MM.1S (cell line): ENCODE results near the gene ERG.

Source experiments
- DNase-seq: peaks from one replicate; pipeline ENCODE4 v3.0.0-alpha.2; 2015
- H2AFZ ChIP-seq: fragments of 300-600 bp; sonication (generic); 2 replicates; pipeline ENCODE4 v1.6.0; 2016; ENCODE audit warnings: antibody characterized with exemption, low read length
- H3F3A ChIP-seq: fragments of 300-600 bp; sonication (generic); 2 replicates; pipeline ENCODE4 v1.6.1; 2016; ENCODE audit warnings: mild to moderate bottlenecking, antibody characterized with exemption, low read length, moderate library complexity, mixed read lengths; ENCODE audit not compliant: insufficient read depth
- H3K27ac ChIP-seq: fragments of 300-600 bp; sonication (generic); 2 replicates; pipeline ENCODE4 v1.5.1; 2016; ENCODE audit warnings: mild to moderate bottlenecking, low read length
- H3K27me3 ChIP-seq: fragments of 300-600 bp; sonication (generic); replicated peaks from 2 replicates; pipeline ENCODE4 v1.6.0; 2016; ENCODE audit warnings: low read length; ENCODE audit not compliant: insufficient read depth
- H3K36me3 ChIP-seq: fragments of 300-600 bp; sonication (generic); replicated peaks from 2 replicates; pipeline ENCODE4 v1.6.1; 2016; ENCODE audit warnings: mild to moderate bottlenecking, low read length, mixed read lengths; ENCODE audit not compliant: insufficient read depth
- H3K4me1 ChIP-seq: fragments of 300-600 bp; sonication (generic); 2 replicates; pipeline ENCODE4 v1.6.1; 2016; ENCODE audit warnings: low read length, mixed read lengths
- H3K4me2 ChIP-seq: fragments of 300-600 bp; sonication (generic); 2 replicates; pipeline ENCODE4 v1.6.0; 2016; ENCODE audit warnings: low read depth, low read length
- H3K4me3 ChIP-seq: fragments of 300-600 bp; sonication (generic); 2 replicates; pipeline ENCODE4 v1.5.1; 2016; ENCODE audit warnings: low read length, mixed read lengths
- H3K79me2 ChIP-seq: fragments of 300-600 bp; sonication (generic); 2 replicates; pipeline ENCODE4 v1.6.1; 2016; ENCODE audit warnings: mixed run types, low read length, mixed read lengths
- H3K9ac ChIP-seq: fragments of 300-600 bp; sonication (generic); 2 replicates; pipeline ENCODE4 v1.6.1; 2016; ENCODE audit warnings: low read length, mixed read lengths
- H3K9me2 ChIP-seq: fragments of 300-600 bp; sonication (generic); replicated peaks from 2 replicates; pipeline ENCODE4 v1.6.1; 2016; ENCODE audit warnings: mild to moderate bottlenecking, low read length, mixed read lengths; ENCODE audit not compliant: insufficient read depth
- H3K9me3 ChIP-seq: fragments of 300-600 bp; sonication (generic); replicated peaks from 2 replicates; pipeline ENCODE4 v1.6.1; 2016; ENCODE audit warnings: mild to moderate bottlenecking, low read length, mixed read lengths; ENCODE audit not compliant: insufficient read depth
- H4K20me1 ChIP-seq: fragments of 300-600 bp; sonication (generic); 2 replicates; pipeline ENCODE4 v1.6.1; 2016; ENCODE audit warnings: mild to moderate bottlenecking, low read length, moderate library complexity, mixed read lengths; ENCODE audit not compliant: insufficient read depth
- CTCF ChIP-seq: fragments of 300-600 bp; sonication (generic); IDR thresholded peaks from 2 replicates; pipeline ENCODE4 v1.5.1; 2016; ENCODE audit warnings: antibody characterized with exemption, low read length, mixed read lengths
- EZH2 ChIP-seq: fragments of 300-600 bp; sonication (generic); optimal IDR thresholded peaks from 2 replicates; pipeline ENCODE3; 2017; ENCODE audit warnings: low read depth, mild to moderate bottlenecking, antibody characterized with exemption, low read length, mixed read lengths
- EZH2phosphoT487 ChIP-seq: fragments of 300-600 bp; sonication (generic); IDR thresholded peaks from 2 replicates; pipeline ENCODE4 v1.6.1; 2018; ENCODE audit warnings: antibody characterized with exemption, low read length

Gene ERG

GRCh38 chr21:38388647-38389353, 109.5 kb downstream of the ERG start:
- Histone ChIP-seq H3K9ac (no peak overlapping the region), H3K27ac (no peak overlapping the region), H2AFZ (no peak overlapping the region), H3K9me3 (no peaks in the 10 kb centered on the region), H3K79me2 (no peaks in the 10 kb centered on the region), H3K4me2 (no peak overlapping the region), H4K20me1 (no peaks in the 10 kb centered on the region), H3K4me1 (no peaks in the 10 kb centered on the region), H3K4me3 (no peak overlapping the region), H3K36me3 (no peaks in the 10 kb centered on the region), H3K27me3 (no peaks in the 10 kb centered on the region), H3K9me2 (no peaks in the 10 kb centered on the region), H3F3A (no peaks in the 10 kb centered on the region)
- TF ChIP-seq EZH2phosphoT487: no peak
- TF ChIP-seq CTCF: no peak
- TF ChIP-seq EZH2: no peak
- DNase-seq: no peak

- TF ChIP-seq CTCF: no peak
- TF ChIP-seq EZH2phosphoT487: no peak
- TF ChIP-seq EZH2: no peak
- no peak for DNase-seq
- Histone ChIP-seq H3K36me3 (no peaks in the 10 kb centered on the region), H3K9me3 (no peaks in the 10 kb centered on the region), H3K27me3 (no peaks in the 10 kb centered on the region), H3K4me3 (no peak overlapping the region), H3K27ac (no peak overlapping the region), H3K79me2 (no peaks in the 10 kb centered on the region), H2AFZ (no peak overlapping the region), H3F3A (no peaks in the 10 kb centered on the region), H4K20me1 (no peaks in the 10 kb centered on the region), H3K9ac (no peak overlapping the region), H3K4me2 (no peak overlapping the region), H3K4me1 (no peaks in the 10 kb centered on the region), H3K9me2 (no peaks in the 10 kb centered on the region)
Observed at GRCh38 chr21:38388203-38388602, 110.1 kb downstream of the ERG start.

GRCh38 chr21:38386967-38387366, 111.3 kb downstream of the ERG start:
- no peak overlapping the region for H3K4me2 ChIP-seq
- no peak overlapping the region for H3K27ac ChIP-seq
- H3K27me3 ChIP-seq: no peaks in the 10 kb centered on the region
- H3K4me1 ChIP-seq: no peaks in the 10 kb centered on the region
- H3K4me3 ChIP-seq: no peak overlapping the region
- H2AFZ ChIP-seq: no peak overlapping the region
- H3K9ac ChIP-seq: no peak overlapping the region
- TF ChIP-seq EZH2phosphoT487 (no peak), EZH2 (no peak), CTCF (no peak)
- DNase-seq: peak; percentile 20
- H3K36me3 ChIP-seq: no peaks in the 10 kb centered on the region
- no peaks in the 10 kb centered on the region for H3K9me2 ChIP-seq
- H3K79me2 ChIP-seq: no peaks in the 10 kb centered on the region
- no peaks in the 10 kb centered on the region for H4K20me1 ChIP-seq
- no peaks in the 10 kb centered on the region for H3F3A ChIP-seq
- H3K9me3 ChIP-seq: no peaks in the 10 kb centered on the region
